NCI-H82 treated with DMSO at 0.1 percent for 48 hours (cell line): Measurements from ENCODE around the gene SLC37A1.

Experiments used
- DNase-seq: peaks from one replicate; lab custom pipeline; 2025; ENCODE audit not compliant: unreplicated experiment; lab: John Stamatoyannopoulos, UW

The SLC37A1 gene

GRCh38 chr21:42591170-42591869 is 77.7 kb downstream of the SLC37A1 start:
- no peak for DNase-seq

- DNase-seq: no peak
Measured at GRCh38 chr21:42592156-42592820, 78.6 kb downstream of the SLC37A1 start.

GRCh38 chr21:42593007-42593814 is 79.6 kb downstream of the SLC37A1 start:
- peak; percentile 56 for DNase-seq

- DNase-seq: no peak
Measured at GRCh38 chr21:42594616-42595282, 81.1 kb downstream of the SLC37A1 start.

GRCh38 chr21:42595283-42596187 is 81.9 kb downstream of the SLC37A1 start:
- DNase-seq: no peak

- no peak for DNase-seq
Measured at GRCh38 chr21:42596657-42597056, 83.0 kb downstream of the SLC37A1 start.

GRCh38 chr21:42597487-42598158 is 84.0 kb downstream of the SLC37A1 start:
- no peak for DNase-seq

- no peak for DNase-seq
Measured at GRCh38 chr21:42598159-42598735, 84.6 kb downstream of the SLC37A1 start.

GRCh38 chr21:42599486-42599885 is 85.8 kb downstream of the SLC37A1 start:
- no peak for DNase-seq

GRCh38 chr21:42599962-42600361 is 86.3 kb downstream of the SLC37A1 start:
- no peak for DNase-seq

- no peak for DNase-seq
Measured at GRCh38 chr21:42601656-42602055, 88.0 kb downstream of the SLC37A1 start.

GRCh38 chr21:42607102-42607501 is 93.5 kb downstream of the SLC37A1 start:
- DNase-seq: no peak

GRCh38 chr21:42607525-42608102 is 94.0 kb downstream of the SLC37A1 start:
- no peak for DNase-seq

- no peak for DNase-seq
Measured at GRCh38 chr21:42608446-42608845, 94.8 kb downstream of the SLC37A1 start.

- no peak for DNase-seq
Measured at GRCh38 chr21:42609811-42610210, 96.2 kb downstream of the SLC37A1 start.

GRCh38 chr21:42611852-42612251 is 98.2 kb downstream of the SLC37A1 start:
- DNase-seq: no peak

- DNase-seq: no peak
Measured at GRCh38 chr21:42612390-42612789, 98.7 kb downstream of the SLC37A1 start.

GRCh38 chr21:42613756-42614155 is 100.1 kb downstream of the SLC37A1 start:
- DNase-seq: no peak

GRCh38 chr21:42614396-42614795 is 100.7 kb downstream of the SLC37A1 start:
- DNase-seq: no peak
